NCI-H1417 treated with DMSO at 0.1 percent for 48 hours (cell line): Measurements from ENCODE around the gene BICD1.
"Not testable (repeated sequence)": the region's sequence is repeated elsewhere in the genome, so short reads cannot be mapped to it uniquely, and the experiment has no call there.

Experiments used
- DNase-seq: peaks from one replicate; lab custom pipeline; 2025; lab: John Stamatoyannopoulos, UW

BICD1 gene

GRCh38 chr12:32145096-32145495 lies 38.4 kb downstream of the BICD1 start:
- no peak for DNase-seq

GRCh38 chr12:32146074-32146873 lies 39.6 kb downstream of the BICD1 start:
- no peak for DNase-seq

- no peak for DNase-seq
Observed at GRCh38 chr12:32148372-32148771, 41.7 kb downstream of the BICD1 start.

- DNase-seq, result no peak
Observed at GRCh38 chr12:32149489-32149888, 42.8 kb downstream of the BICD1 start.

GRCh38 chr12:32151086-32151485 lies 44.4 kb downstream of the BICD1 start:
- no peak for DNase-seq

GRCh38 chr12:32151552-32151951 lies 44.9 kb downstream of the BICD1 start:
- DNase-seq, result no peak

- no peak for DNase-seq
Observed at GRCh38 chr12:32155041-32155440, 48.4 kb downstream of the BICD1 start.

- no peak for DNase-seq
Observed at GRCh38 chr12:32155961-32156529, 49.4 kb downstream of the BICD1 start.

- no peak for DNase-seq
Observed at GRCh38 chr12:32158525-32158924, 51.9 kb downstream of the BICD1 start.

GRCh38 chr12:32159381-32159780 lies 52.7 kb downstream of the BICD1 start:
- DNase-seq, result no peak

- no peak for DNase-seq
Observed at GRCh38 chr12:32159925-32160324, 53.3 kb downstream of the BICD1 start.

GRCh38 chr12:32161058-32161457 lies 54.4 kb downstream of the BICD1 start:
- no peak for DNase-seq

GRCh38 chr12:32163596-32163995 lies 56.9 kb downstream of the BICD1 start:
- DNase-seq, result no peak

GRCh38 chr12:32166510-32166909 lies 59.9 kb downstream of the BICD1 start:
- no peak for DNase-seq

- DNase-seq, result no peak
Observed at GRCh38 chr12:32170437-32170998, 63.9 kb downstream of the BICD1 start.

GRCh38 chr12:32171211-32171610 lies 64.6 kb downstream of the BICD1 start:
- no peak for DNase-seq

GRCh38 chr12:32176606-32177005 lies 70.0 kb downstream of the BICD1 start:
- DNase-seq, result no peak

- DNase-seq, result no peak
Observed at GRCh38 chr12:32178341-32179010, 71.8 kb downstream of the BICD1 start.

GRCh38 chr12:32179011-32179395 lies 72.4 kb downstream of the BICD1 start:
- no peak for DNase-seq

GRCh38 chr12:32181498-32182175 lies 75.0 kb downstream of the BICD1 start:
- DNase-seq, result peak; percentile 28

GRCh38 chr12:32183650-32184049 lies 77.0 kb downstream of the BICD1 start:
- no peak for DNase-seq

- not testable (repeated sequence) for DNase-seq
Observed at GRCh38 chr12:32187127-32187526, 80.5 kb downstream of the BICD1 start.
